ENCODE results near the gene SCUBE3.

Gene SCUBE3

GRCh38 chr6:35214869-35215664 lies 1.3 kb downstream of the SCUBE3 start:
- no peak for DNase-seq

GRCh38 chr6:35215665-35216411 lies 2.1 kb downstream of the SCUBE3 start:
- DNase-seq, result no peak

- no peak for DNase-seq
These were observed 2.6 kb downstream of the SCUBE3 start for GRCh38 chr6:35216412-35216732.

DNA sequence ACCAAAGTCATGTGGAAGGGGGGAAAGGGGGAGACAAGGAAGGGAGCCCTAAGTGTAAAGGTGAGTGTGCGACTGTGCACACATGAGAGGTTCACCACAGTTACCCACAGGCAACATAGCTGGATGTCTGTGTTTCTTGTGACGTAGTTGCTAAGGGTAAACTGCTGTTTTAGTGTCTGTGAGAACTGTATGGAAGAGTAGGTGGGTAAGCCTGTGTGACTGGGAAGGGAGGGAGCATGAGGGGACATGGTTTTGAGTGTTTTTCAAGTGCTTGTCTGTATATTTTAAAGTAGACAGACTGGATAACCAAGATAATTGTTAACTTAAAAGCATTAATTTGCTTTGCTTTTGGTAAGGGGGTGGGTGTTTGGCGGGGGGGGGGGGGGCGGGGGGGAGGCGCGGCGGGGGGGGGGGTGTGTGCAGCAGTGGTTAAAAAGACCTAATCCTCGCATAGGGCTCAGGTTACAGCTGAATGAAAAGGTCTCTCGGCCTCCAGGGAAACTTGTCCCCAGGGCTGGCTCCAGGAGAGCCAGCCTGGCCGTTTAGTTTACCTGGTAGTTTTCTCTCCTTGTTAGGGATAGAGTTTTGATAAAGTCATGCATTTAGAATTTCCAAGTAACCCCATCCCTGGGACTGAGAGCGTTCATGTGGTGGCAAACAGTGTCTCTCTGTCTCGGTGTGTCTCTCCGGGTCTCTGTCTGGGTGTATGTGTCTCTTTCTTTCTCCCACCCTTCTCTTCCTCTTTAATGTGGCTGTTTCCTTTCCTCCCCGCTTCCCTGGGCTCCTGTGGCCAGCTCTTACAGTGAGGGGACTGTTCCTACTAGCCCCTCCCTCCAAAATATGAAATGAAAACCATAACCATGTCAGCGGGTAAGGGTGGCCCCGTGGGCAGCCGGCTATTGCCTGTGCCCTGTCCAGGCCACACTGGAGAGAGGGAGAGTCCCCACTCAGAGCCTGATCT lies 3.4 kb downstream of the SCUBE3 start:
- DNase-seq, result no peak

DNA sequence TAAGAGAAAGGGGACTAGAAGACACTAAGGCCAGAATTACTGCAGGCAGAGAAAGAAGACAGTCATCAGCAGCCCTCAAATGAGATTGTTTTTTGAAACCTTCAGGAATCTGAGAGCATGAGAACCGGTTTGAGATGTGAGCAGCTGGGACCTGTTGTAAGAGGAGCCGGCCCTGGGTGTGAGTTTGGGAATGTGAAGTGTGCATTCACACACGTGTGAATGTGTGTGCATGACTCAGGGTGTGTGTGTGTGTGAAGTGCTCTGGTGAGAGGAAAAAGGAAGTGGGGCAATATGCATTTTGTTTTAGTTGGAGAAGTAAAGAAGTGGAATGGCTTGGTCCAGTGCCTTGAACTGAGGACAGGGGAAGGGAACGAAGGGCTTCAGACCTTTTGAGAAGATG lies 4.3 kb downstream of the SCUBE3 start:
- DNase-seq, result no peak

DNA sequence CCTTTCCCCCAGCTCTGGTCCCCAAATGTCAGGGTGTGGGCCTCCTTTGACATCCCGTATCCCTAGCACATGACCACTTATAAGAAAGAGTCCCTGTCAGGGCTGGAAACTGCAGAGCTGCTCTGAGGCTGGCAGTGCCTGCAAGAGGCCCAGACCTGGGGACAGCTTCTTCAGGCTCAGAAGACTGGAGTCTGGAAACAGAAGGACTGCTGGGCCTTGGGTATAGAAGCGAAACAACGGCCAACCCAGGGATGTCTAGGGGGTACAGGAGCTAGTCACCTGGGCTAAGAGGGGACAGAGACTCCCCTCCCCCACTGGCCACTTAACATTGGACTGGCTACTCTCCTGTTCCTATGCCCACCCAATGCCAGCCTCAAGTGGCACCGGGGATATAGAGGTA lies 4.7 kb downstream of the SCUBE3 start:
- DNase-seq, result no peak

- DNase-seq, result no peak
These were observed 6.0 kb downstream of the SCUBE3 start for GRCh38 chr6:35219683-35220326.

DNA sequence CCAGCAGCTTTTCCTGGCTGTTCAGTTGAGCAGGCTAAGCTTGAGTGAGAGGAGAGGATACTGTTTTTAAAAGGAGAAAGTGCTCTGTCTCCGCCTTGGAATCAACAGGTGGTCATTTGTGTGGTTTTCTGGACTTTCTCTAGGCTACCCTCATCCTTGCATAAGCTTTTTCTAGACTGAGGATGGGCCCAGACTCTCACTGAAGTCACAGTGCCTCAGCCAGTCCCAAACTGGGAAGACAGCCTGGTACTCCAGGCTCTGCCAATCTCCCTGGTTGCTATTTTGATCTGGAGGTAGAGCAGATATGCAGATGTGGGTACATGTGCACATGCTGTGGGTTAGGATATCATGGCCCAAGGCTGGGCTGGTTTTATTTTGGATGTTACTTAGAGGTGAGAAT lies 7.0 kb downstream of the SCUBE3 start:
- DNase-seq, result no peak

GRCh38 chr6:35223396-35223795 lies 9.6 kb downstream of the SCUBE3 start:
- no peak for DNase-seq

- DNase-seq, result no peak
These were observed 11.0 kb downstream of the SCUBE3 start for GRCh38 chr6:35224720-35225119.

DNA sequence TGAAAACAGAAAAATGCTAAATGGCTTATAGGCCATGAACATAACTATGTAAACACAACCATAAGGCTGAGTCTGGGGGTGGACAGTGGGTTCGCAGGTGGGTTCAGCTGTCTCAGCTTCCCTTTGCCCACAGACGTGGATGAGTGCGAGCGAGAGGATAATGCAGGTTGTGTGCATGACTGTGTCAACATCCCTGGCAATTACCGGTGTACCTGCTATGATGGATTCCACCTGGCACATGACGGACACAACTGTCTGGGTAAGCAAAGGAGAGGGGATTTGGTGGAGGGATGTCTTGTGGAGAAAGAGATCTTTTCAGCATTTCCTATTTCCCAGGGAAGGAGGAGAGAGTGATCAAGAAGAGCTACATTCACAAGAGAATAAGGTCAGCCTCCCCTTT lies 14.7 kb downstream of the SCUBE3 start:
- no peak for DNase-seq

GRCh38 chr6:35229304-35229703 lies 15.5 kb downstream of the SCUBE3 start:
- DNase-seq, result no peak

DNA sequence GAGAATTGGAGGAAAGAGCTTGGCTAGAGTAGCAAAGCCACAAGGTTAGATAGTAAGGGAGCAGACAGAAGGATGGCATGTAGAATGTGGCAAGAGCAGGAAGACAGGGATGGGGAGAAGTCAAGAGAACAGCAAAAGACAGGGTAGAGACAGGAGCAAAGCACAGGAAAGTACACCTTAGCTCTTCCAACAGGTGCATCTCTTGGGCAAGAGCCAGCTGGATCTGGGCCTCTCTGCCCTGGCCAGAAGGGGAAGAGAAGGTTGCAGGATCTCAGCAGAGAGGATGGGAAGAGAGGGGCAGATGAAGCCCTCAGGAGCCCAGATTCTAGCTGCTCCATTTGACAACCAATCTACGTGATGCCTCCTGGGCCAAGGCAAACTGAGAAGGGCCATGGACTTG lies 16.7 kb downstream of the SCUBE3 start:
- no peak for DNase-seq

GRCh38 chr6:35230950-35231349 lies 17.2 kb downstream of the SCUBE3 start:
- no peak for DNase-seq

- no peak for DNase-seq
These were observed 17.8 kb downstream of the SCUBE3 start for GRCh38 chr6:35231563-35231962.

- no peak for DNase-seq
These were observed 21.1 kb downstream of the SCUBE3 start for GRCh38 chr6:35234901-35235300.

DNA sequence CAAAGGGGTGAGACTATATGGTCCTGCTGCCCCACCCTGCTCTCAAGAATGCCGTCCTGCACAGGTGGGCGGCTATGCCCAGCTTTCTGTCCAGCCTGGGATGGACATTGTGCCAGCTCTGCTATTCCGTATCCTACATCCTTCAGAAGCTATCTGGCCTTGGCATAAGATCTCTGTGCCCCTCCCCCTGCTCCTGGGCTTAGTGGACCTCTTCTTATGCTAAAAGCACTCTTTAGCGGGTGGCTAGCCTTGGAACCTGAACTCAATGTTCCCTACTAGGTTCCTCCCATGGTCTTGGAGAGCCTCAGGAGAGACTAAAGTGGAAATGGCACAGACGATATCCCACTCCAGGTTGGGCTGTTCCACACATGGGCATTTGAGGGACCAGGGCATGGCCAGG lies 22.5 kb downstream of the SCUBE3 start:
- no peak for DNase-seq

DNA sequence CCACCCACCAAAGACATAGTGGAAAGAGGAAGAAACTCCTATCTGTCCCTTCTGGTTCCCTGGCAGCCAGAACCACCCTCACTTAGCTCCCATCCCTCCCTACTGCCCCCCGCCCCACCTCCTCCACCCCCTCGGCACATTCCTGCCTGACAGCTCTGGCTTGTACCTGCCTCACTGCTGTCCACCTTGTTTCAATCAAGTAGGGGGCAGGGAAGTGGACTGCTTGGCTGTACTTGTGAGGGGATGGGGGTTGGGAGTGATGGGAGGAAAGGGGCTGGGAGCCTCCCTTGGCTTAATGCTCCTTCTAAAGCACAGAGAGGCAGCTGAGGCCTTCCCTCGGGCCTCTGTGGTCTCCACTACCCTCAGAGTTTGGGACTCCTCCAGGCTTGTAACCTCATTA lies 23.7 kb downstream of the SCUBE3 start:
- no peak for DNase-seq

GRCh38 chr6:35238843-35239289 lies 25.1 kb downstream of the SCUBE3 start:
- no peak for DNase-seq

GRCh38 chr6:35239581-35239980 lies 25.8 kb downstream of the SCUBE3 start:
- no peak for DNase-seq

DNA sequence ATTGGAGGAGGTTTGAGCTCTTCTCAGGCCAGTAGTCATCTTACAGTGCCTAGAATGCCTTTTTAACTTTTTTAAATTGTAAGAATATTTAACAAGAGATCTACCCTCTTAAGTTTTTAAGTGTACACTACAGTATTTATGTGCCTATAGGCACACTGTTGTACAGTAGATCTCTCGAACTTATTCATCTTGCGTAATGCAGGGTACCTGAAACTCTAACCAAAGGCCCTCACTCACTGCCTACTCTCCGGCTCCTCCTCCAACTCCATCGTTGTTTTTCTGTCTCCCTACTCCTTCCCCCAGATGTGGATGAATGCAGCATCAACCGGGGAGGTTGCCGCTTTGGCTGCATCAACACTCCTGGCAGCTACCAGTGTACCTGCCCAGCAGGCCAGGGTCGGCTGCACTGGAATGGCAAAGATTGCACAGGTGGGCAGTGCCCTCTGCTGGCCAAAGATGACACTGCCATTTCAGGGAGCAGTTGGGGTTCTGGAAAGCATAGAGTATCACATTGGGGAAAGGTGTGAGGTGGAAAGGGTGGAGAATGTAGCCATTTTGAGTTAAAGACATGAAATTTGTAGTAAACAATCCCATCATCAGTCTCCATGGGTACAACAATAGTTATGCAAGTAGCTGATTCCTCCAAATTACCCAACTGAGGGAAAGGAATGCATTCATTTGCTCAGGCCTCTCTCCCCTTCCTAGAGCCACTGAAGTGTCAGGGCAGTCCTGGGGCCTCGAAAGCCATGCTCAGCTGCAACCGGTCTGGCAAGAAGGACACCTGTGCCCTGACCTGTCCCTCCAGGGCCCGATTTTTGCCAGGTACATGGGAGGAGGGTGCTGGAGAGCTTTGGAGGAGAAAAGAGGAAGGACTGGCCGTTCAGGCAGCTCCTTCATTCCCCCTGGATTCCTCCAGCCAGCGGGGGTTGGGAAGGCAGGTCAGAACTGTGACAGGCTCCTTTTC lies 27.4 kb downstream of the SCUBE3 start:
- DNase-seq, result peak in 1 of 2 experiments; percentile 51

DNA sequence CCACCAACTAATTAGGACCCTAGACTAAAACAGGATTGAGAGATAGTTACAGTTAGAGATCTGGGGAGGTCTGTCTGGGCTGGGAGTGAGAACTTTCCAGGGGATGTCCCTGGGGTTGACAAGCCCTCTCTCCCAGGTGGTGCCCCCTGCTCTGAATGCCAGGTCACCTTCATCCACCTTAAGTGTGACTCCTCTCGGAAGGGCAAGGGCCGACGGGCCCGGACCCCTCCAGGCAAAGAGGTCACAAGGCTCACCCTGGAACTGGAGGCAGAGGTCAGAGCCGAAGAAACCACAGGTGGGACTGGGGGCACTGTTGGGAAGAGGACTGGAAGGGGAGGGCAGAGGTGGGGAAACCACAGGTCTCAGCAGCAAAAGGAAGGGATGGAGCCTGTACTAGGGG lies 28.7 kb downstream of the SCUBE3 start:
- DNase-seq, result no peak

Measured in NCI-H446 (cell line).